GM15510 (cell line): Measurements from ENCODE around the gene NOP14.

Experiments used
- POLR2A ChIP-seq: IDR thresholded peaks from 3 replicates; pipeline ENCODE4 v1.6.1; 2011; ENCODE audit warnings: borderline replicate concordance; ENCODE audit not compliant: insufficient read length; ENCODE audit errors: extremely low read depth

Gene NOP14

DNA sequence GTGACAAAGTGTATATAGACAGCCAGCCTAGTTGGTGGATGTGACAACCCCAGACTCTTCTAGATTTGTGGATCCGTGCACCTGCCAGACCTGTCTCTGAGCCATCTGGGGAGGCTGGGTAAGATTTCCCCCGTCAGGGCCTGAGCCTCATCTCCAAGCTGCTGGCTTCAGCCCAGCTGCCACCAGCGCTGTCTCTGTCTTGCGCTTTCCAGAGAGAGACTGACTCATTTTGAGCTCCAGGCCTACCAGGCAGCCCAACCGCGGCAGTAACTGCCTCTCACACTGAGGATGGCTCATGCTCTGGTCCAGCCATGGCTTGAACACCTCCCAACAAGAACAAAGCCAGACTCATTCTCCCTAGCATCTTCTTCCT is 26.4 kb downstream of the NOP14 start:
- TF ChIP-seq POLR2A = no peak

DNA sequence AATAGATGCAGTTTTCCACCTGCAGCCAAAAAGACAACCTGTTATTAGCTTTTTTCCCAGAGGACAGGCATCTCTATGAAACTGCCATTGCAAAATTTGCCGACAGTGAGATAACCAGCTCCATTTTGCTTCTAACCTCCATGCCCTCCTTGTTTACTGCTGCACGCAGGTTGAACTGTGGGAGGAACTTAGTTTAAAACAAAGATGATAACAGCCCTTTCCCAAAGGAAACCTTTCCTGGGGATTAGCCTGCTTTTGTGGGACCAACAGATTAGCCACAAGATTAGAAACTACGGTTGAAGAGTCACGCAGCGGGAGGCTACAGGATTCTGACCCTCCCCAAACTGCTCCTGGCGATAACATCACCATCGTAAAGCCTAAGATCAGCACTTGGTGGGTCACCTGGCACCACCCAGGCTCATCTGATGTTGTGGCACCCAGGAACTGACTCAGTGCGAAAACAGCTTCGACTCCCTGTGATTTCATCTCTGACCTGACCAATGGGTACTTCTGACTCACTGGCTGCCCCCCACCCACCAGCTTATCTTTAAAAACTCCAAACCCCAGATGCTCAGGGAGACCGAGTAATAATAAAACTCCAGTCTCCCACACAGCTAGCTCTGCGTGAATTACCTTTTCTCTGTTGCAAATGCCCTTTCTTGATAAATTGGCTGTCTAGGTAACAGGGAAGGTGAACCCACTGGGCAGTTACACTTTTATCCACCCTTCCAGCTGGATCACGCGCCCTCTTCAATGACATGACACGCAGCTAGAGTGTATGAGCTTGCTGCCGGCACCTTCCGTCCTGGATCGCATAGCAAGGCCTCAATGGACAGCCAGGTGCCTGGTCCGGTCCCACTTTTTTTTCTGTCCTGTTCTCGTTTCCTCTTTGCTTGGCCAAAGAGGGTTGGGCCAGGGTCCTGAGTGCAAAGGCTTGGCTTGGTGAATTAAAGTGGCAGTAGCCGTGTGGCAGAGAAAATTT is 27.2 kb downstream of the NOP14 start:
- TF ChIP-seq POLR2A = peak; percentile 49

DNA sequence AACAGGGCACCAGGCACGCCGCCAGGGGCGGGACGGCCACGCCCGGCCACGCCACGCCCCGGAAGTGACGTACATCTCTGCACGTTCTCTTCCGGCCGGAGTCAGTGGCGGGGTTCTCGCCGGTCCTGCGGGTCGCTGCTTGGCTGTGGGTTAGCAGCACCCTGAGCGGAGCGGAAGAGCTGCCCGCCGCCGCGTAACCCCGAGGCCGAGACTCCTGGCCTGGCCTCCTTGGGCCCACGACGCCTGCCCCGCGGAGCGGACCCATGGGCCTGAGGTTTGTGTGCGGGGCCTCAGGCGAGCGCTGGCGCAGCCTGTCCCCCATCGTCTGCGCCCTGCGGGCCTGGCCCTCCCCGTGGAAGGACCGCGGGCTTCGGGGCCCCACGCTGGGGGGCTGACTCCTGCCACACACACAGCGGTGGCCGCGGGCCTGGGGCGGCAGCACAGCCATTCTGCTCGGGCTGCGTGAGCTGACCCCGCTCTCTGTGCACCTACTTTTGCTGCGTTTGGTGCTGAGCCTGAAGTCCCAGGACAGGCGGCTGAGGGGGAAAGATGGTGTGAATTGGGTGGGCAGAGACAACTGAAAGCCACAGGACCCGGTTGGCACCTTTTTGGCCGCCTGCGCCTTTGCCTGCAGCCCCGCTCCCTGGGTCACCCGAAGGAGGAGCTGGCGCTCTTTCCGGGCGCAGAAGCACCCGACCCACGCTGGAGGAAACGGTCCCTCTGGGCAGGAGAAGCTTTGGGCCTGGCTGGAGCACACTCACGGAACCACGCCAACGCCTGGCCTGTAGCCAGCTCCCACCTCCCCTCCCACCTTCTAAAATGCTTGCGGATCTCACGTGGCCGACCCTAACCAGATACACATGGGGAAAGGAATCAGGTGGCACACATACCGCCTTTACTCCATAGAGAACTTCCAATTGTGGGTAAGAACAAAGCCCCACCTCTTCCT is 28.1 kb downstream of the NOP14 start:
- TF ChIP-seq POLR2A = peak; percentile 99

DNA sequence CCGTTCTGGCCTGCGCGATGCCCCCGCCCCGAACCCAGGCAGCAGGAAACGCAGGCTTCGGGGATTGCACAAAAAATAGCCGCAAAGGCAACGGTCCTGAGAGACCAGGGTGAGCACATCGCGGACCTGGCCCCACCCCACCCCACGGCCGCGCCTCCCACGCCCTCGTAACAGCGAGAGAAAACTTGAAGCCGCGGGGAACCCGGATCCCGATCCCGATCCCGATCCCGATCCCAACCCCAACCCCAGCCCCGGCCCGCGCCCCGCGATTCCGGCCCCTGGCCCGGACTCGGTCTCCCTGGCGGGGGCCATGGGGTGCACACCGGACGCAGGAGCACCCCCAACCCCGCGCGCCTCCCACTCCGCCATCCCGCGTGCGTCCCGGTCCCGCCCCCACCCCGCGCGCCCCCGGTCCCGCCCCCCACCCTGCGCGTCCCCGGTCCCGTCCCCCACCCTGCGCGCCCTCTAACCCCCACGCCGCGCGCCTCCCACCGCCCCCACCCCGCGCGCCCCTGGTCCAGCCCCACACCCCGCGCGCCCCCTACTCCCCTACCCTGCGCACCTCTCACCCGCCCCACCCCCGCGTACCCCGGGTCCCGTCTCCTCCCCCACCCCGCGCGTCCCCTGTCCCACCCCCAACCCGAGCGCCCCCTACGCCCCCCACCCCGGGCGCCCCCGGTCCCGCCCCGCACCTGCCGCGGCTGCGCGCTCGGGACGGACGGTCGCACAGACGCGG is 29.0 kb downstream of the NOP14 start:
- TF ChIP-seq POLR2A = no peak

DNA sequence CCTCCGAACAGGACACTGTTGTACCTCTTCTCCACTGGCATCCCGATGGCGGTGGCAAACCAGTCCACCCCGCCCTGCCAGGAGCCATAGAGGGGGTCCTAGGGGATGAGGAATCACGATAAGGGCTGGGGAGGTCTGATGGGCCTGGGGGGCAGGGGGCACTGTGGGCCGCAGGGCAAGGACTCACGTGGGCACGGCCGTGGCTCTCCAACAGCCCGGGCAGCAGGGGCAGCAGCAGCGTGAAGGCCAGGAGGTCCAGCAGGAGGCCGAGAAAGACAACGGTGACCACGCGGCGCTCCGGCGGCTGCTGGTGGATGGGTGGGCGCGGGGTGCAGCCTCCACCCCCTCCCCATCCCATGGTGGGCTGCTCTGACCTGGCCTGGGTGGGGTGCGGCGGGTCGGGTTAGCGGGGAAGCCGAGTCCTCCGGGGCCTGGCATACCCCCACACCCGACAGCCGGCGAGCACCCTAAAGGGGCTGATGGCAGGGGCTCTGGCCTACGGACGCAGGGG is 29.6 kb downstream of the NOP14 start:
- no peak for TF ChIP-seq POLR2A

DNA sequence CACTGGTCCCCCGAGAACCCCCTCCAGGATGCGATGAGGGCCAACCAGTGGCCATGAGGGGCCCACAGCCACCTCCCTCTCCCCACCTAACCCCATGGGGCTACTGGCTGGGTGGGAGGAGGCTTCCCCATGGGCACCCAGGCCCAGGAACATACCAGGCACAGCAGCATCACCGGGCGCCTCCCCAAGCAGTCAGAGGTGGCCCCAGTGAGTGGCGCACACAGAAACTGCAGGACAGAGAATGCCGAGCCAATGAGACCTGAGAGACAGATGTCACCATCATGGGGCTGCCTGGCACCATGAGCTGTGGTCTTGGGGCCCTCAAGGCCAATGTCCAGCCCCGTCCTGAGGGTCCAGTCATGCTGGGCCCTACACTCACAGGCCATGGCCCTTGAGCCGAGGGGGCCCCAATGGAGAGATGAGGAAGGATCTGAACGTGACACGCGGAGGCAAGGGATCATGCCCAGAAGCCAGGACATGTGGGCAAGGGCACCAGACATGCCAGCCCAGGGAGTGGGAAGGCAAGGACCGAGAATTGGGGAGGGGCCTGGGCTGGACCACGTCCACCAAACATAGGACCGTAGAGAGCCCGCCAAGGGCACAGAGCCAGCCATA is 30.1 kb downstream of the NOP14 start:
- peak; percentile 14 for TF ChIP-seq POLR2A

DNA sequence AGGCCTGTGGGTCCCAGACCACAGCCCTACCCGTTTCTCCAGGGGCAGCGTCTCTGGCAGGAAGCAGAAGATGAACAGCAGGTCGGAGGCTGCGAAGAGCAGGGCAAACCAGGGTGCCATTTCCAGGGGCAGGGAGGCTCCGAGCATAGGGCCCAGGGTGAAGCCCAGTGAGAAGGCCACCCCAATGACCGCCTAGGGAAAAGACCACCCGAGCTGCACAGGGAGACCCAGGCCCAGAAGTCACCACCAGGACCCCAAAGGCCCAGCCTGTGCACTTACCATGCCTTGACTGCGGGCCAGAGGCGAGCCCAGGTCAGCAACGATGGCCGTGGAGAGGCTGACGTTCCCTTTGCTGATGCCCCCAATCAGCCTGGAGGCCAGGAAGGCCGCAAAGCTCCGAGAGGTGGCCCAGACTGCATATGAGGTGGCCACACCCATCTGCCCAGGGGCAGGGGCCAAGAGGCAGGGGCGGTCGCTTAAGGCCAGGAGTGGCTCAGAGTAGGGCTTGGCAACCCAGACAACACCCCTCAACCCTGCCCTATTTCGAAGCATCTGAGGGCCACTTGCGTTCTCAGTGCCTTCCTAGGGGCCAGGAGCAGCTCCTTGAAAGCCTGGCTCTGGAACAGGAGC is 30.8 kb downstream of the NOP14 start:
- TF ChIP-seq POLR2A = no peak

DNA sequence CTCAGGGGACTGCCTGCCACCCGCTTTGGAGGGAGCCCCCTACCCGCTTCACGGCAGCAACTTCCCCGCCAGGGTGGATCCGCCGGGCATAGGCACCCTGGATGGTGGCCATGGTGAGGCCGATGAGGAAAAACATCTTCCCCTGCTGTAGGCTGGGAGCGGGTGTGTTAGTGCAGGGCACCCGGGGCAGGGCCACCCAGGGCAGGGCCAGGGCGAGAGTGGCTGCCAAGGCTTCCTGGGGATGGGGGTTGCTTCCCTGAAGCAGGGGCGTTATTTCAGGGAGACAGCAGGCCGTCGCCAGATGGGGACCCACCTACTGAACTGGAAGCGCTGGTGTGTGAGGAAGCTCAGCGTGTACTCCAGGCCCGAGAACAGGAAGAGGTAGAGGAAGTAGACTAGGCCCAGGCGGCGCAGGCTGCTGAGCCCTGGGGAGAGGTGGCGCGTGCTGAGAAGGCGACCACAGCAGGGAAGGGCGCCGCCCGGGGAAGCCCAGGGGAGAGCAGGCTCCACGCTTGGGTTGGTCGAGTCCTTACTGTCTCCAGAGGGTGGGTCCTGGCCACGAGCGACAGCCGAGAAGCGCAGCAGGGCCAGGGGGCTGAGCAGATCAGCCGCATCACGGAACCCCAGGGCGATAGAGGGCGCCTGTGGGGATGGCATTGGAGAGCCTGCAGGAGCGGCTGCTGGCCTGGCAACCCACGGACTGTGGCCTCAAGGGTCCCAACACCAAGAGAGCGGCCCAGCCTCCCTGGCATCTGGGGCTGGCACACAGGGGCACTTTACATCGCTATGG is 31.5 kb downstream of the NOP14 start:
- no peak for TF ChIP-seq POLR2A

DNA sequence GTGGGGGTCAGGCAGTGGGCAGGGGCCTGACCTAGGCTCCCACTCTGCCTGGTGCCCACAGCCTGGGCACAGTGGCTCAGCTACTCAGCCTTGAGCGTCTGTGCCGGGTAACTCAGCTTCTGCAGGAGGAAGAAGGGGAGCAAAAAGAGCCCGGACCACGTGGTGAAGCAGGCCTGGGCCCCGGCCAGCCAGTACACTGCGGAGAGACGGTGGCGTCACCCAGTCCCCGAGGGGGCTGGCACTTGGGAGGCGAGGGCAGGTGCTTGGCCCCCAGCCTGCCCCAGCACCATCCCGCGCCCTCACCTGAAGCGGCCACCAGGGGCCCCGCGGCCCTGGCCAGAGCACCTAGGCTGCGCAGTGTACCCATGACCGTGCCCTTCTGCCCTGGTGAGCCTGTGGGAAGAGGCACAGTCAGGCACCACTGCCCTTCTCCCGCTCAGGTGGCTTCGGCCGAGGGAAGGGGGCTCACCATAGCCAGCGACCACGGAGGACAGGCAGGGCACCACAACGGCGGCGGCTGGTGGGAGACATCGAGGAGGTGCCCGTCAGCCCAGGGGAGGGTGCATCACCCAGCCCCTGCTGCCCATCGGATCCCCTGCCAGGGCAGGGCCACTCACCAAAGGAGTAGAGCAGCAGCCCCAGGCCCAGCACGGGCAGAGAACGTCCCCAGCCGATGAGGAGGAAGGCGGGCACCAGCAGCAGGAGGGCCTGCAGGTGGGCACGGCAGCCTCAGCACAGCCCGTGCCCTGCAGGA is 32.3 kb downstream of the NOP14 start:
- no peak for TF ChIP-seq POLR2A

DNA sequence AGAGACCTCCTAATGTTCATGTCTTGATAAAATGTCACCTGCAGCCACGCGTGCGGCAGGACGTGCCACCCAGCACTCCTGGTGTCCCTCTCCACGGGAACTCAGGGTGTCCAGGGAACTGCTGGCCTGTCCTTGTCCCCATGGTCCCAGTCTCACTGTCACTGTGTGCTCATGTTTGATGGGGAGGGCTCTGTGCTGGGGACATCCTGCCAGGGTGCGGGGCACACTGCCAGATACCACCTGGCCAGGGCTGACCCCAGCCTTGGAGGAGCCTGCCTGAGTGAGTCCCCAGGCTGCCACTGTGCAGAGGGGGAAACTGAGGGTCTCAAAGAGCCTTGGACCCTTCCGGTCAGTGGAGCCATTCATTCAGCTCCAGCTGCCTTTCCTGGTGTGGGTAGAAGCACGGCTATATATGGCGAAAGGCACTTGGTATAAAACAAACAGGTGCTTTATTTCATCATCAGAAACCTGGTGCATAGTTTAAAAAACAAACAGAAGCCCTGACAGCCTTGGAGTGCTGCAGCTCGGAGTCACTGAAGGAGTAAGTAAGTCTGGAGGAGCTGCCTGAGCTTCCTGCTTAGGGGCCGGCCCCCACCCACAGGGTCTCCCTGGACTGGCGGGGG is 33.0 kb downstream of the NOP14 start:
- TF ChIP-seq POLR2A = no peak

DNA sequence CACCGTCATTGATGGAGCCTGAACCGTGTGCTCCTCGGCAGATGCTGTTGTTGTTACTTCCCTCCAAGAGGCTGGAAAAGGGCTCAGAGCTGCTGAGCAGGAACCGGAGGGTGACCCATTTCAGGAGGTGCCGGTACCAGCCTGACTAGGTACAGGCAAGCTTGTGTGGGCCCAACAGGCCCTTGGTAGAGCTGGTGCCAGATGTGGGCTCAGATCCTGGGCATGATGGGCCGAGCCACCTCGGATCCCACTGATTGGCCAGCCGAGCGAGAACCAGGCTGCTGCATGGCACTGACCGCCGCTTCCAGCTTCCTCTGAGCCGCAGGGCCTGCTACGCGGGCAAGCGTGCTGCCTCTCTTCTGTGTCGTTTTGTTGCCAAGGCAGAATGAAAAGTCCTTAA is 33.7 kb downstream of the NOP14 start:
- no peak for TF ChIP-seq POLR2A
